Upper lobe of left lung (tissue), 4 donors: ENCODE data around the gene MICAL2.
A peak's percentile ranks its signal among the peaks of the same experiment; 100 is the strongest.

Experiments used
- CTCF ChIP-seq, 6 experiments: fragments of 450-650 bp in 4 of 6; fragments of 200-600 bp in 2 of 6; sonication (generic) in 2 of 6; IDR thresholded peaks; one replicate each; pipeline ENCODE4 v1.5.1; 2016 to 2019; ENCODE audit warnings: antibody characterized with exemption in 6 of 6
- POLR2A ChIP-seq, 4 donors: fragments of 450-650 bp; IDR thresholded peaks; one replicate each; pipeline ENCODE4 v1.5.1; 2016 to 2017; ENCODE audit warnings: antibody characterized with exemption in 4 of 4, mild to moderate bottlenecking in 2 of 4

GRCh38 chr11:12088047-12088481 is 22.3 kb upstream of the MICAL2 start:
- TF ChIP-seq CTCF (IDR thresholded peaks at IDR 0.05) (peak in 1 of 6 experiments; percentile 20), POLR2A (IDR thresholded peaks at IDR 0.05) (no peak)
